ENCODE data around the gene SPN. TPM values are rescaled to one million over a fixed set of nuclear protein-coding genes. Genes with fewer than 3 reads are reported as not detected.

Gene SPN
- total RNA-seq, 1 experiment from 2014 or later: 1.3 TPM

DNA sequence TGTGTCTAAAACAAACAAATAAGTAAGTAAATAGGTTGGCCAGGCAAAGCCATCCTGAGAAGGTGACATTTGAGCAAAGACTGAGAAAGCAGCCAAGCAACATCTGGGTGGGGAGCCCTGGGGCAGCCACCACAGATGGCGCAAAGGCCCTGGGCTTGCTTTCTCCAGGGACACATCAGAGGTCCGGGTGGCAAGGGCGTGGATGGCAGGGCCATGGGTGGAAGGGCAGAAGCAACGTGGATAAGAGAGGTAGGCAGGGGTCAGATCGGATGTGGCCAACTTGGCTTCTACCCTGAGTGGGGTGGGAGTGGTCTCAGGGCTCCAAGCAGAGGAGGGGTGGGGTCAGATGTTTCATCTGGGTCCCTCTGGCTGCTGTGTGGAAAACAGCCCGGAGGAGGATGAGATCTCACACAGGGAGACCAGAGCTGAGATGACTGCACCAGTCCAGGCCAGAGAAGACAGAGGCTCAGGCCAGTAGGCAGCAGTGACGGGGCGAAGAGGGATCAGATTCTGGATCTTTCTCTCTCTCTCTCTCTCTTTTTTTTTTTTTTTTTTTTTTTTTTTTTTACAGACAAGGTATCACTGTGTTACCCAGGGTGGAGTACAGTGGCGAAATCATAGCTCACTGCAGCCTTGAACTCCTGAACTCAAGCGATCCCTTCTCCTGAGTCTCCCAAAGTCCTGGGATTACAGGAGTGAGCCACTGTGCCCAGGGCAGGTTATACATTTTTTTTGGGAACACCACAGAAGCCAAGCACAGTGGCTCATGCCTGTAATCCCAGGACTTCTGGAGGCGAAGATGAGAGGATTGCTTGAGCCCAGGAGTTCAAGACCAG lies 6.1 kb upstream of the SPN start:
- CTCF ChIA-PET: interaction anchor here (0.7 kb wide), 1 partner anchor 959 kb away, joined by 14 read pairs; no protein-coding TSS in a partner anchor
- H3K9me3 ChIP-seq (ENCODE audit: control insufficient read depth, insufficient read depth, low read depth, low read length): no peaks in the 10 kb centered on the region
- intact Hi-C loops (cut with micrococcal nuclease; ENCODE audit: unreplicated experiment): no loop called here
- no peaks in the 10 kb centered on the region for H3K27me3 ChIP-seq (ENCODE audit: control insufficient read depth, insufficient read depth, low read length)
- no TSS peak for BruUV-seq (replicated peaks)
- POLR2A ChIA-PET: no interaction called here
- H3K36me3 ChIP-seq (ENCODE audit: control insufficient read depth, insufficient read depth, low read length): no peaks in the 10 kb centered on the region
- ATAC-seq (no peak), DNase-seq (ENCODE audit: low read depth, low spot score) (no peak)
- H3K4me1 ChIP-seq (ENCODE audit: control insufficient read depth, insufficient read depth, low read length): no peaks in the 10 kb centered on the region
- H3K27ac ChIP-seq (ENCODE audit: low read length): no peak overlapping the region
- no peak overlapping the region for H3K4me3 ChIP-seq (ENCODE audit: low read depth in 2 of 2, low read length in 2 of 2)
- TF ChIP-seq, protein P1, sequence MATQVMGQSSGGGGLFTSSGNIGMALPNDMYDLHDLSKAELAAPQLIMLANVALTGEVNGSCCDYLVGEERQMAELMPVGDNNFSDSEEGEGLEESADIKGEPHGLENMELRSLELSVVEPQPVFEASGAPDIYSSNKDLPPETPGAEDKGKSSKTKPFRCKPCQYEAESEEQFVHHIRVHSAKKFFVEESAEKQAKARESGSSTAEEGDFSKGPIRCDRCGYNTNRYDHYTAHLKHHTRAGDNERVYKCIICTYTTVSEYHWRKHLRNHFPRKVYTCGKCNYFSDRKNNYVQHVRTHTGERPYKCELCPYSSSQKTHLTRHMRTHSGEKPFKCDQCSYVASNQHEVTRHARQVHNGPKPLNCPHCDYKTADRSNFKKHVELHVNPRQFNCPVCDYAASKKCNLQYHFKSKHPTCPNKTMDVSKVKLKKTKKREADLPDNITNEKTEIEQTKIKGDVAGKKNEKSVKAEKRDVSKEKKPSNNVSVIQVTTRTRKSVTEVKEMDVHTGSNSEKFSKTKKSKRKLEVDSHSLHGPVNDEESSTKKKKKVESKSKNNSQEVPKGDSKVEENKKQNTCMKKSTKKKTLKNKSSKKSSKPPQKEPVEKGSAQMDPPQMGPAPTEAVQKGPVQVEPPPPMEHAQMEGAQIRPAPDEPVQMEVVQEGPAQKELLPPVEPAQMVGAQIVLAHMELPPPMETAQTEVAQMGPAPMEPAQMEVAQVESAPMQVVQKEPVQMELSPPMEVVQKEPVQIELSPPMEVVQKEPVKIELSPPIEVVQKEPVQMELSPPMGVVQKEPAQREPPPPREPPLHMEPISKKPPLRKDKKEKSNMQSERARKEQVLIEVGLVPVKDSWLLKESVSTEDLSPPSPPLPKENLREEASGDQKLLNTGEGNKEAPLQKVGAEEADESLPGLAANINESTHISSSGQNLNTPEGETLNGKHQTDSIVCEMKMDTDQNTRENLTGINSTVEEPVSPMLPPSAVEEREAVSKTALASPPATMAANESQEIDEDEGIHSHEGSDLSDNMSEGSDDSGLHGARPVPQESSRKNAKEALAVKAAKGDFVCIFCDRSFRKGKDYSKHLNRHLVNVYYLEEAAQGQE (IDR thresholded peaks at IDR 0.05; ENCODE audit: insufficient read depth in 1 of 2, low read depth in 2 of 2, low read length in 1 of 2): no peak
- TF ChIP-seq POLR2AphosphoS5 (IDR thresholded peaks at IDR 0.05; ENCODE audit: low read depth, low read length): no peak
- TF ChIP-seq, protein P2, sequence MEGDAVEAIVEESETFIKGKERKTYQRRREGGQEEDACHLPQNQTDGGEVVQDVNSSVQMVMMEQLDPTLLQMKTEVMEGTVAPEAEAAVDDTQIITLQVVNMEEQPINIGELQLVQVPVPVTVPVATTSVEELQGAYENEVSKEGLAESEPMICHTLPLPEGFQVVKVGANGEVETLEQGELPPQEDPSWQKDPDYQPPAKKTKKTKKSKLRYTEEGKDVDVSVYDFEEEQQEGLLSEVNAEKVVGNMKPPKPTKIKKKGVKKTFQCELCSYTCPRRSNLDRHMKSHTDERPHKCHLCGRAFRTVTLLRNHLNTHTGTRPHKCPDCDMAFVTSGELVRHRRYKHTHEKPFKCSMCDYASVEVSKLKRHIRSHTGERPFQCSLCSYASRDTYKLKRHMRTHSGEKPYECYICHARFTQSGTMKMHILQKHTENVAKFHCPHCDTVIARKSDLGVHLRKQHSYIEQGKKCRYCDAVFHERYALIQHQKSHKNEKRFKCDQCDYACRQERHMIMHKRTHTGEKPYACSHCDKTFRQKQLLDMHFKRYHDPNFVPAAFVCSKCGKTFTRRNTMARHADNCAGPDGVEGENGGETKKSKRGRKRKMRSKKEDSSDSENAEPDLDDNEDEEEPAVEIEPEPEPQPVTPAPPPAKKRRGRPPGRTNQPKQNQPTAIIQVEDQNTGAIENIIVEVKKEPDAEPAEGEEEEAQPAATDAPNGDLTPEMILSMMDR (IDR thresholded peaks at IDR 0.05): no peak
- TF ChIP-seq SIN3A (IDR thresholded peaks at IDR 0.05; ENCODE audit: borderline replicate concordance, insufficient read depth, low read depth, low read length): no peak
- no peak for TF ChIP-seq TCF7L2 (IDR thresholded peaks at IDR 0.05; ENCODE audit: low read depth, low read length)
- in situ Hi-C loops (cut with HindIII; ENCODE audit: low pct_unique_long_range_greater_than_20kb, low sequenced_read_pairs): no loop called here

DNA sequence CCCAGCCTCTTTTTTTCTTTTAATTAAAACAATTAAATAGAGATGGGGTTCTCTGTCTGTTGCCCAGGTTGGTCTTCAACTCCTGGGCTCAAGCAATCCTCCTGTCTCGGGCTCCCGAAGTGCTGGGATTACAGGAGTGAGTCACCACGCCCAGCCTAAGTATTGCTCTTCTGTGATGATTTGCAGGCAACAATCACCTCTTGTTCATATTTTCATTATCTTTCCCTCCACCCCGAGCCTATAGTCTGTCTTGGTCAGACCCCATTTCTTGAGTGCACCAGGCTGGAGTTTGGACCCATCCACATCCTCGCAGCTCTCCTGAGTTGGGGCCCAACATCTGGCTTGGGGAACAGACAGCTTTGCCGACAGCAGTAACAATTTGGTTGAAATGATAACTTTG lies 4.3 kb upstream of the SPN start:
- Histone ChIP-seq H3K9me3 (ENCODE audit: control insufficient read depth, insufficient read depth, low read depth, low read length) (no peaks in the 10 kb centered on the region), H3K4me1 (ENCODE audit: control insufficient read depth, insufficient read depth, low read length) (peaks cover 2% of the 10 kb centered on the region; the same call in 1 of the 2 replicates), H3K4me3 (ENCODE audit: low read depth in 2 of 2, low read length in 2 of 2) (no peak overlapping the region), H3K27me3 (ENCODE audit: control insufficient read depth, insufficient read depth, low read length) (no peaks in the 10 kb centered on the region), H3K27ac (ENCODE audit: low read length) (no peak overlapping the region), H3K36me3 (ENCODE audit: control insufficient read depth, insufficient read depth, low read length) (no peaks in the 10 kb centered on the region)
- ATAC-seq (no peak), DNase-seq (ENCODE audit: low read depth, low spot score) (no peak)
- in situ Hi-C loops (cut with HindIII; ENCODE audit: low pct_unique_long_range_greater_than_20kb, low sequenced_read_pairs): no loop called here
- BruUV-seq (replicated peaks): no TSS peak
- ChIA-PET POLR2A (no interaction called here), CTCF (interaction anchor here (0.7 kb wide), 1 partner anchor 434 kb away, joined by 8 read pairs; no protein-coding TSS in a partner anchor)
- intact Hi-C loops (cut with micrococcal nuclease; ENCODE audit: unreplicated experiment): no loop called here
- TF ChIP-seq, protein P1 (IDR thresholded peaks at IDR 0.05; ENCODE audit: insufficient read depth in 1 of 2, low read depth in 2 of 2, low read length in 1 of 2): no peak
- no peak for TF ChIP-seq TCF7L2 (IDR thresholded peaks at IDR 0.05; ENCODE audit: low read depth, low read length)
- no peak for TF ChIP-seq POLR2AphosphoS5 (IDR thresholded peaks at IDR 0.05; ENCODE audit: low read depth, low read length)
- TF ChIP-seq SIN3A (IDR thresholded peaks at IDR 0.05; ENCODE audit: borderline replicate concordance, insufficient read depth, low read depth, low read length): no peak
- TF ChIP-seq, protein P2 (IDR thresholded peaks at IDR 0.05): no peak
